Neural cell (in vitro differentiated cells): ENCODE data around the gene UTP20.

Experiments used
- CTCF ChIP-seq: fragments of 450-650 bp; IDR thresholded peaks from 2 replicates; pipeline ENCODE4 v1.5.1; 2014; ENCODE audit warnings: antibody characterized with exemption, mild to moderate bottlenecking, moderate library complexity; ENCODE audit not compliant: poor library complexity, severe bottlenecking
- EP300 ChIP-seq: fragments of 450-650 bp; conservative IDR thresholded peaks from 2 replicates; pipeline ENCODE4 v1.6.1; 2014; ENCODE audit warnings: antibody characterized with exemption, mild to moderate bottlenecking, moderate library complexity; ENCODE audit not compliant: poor library complexity, severe bottlenecking
- POLR2AphosphoS5 ChIP-seq: IDR thresholded peaks from 2 replicates; pipeline ENCODE4 v1.6.1; 2012
- RAD21 ChIP-seq: fragments of 450-650 bp; conservative IDR thresholded peaks from 2 replicates; pipeline ENCODE4 v1.6.1; 2014; ENCODE audit warnings: antibody characterized with exemption, mild to moderate bottlenecking, moderate library complexity
- REST ChIP-seq: IDR thresholded peaks from 2 replicates; pipeline ENCODE4 v1.6.1; 2012; ENCODE audit warnings: borderline replicate concordance
- TAF1 ChIP-seq: IDR thresholded peaks from 2 replicates; pipeline ENCODE4 v1.6.1; 2012; ENCODE audit warnings: low read depth

GRCh38 chr12:101238800-101239329 lies 41.0 kb upstream of the UTP20 start:
- TF ChIP-seq REST (no peak), EP300 (no peak), POLR2AphosphoS5 (no peak), CTCF (no peak), TAF1 (no peak), RAD21 (no peak)
